Muscle of back (tissue), 11 donors: ENCODE results near the gene ABTB2. TPM values are rescaled to one million over a fixed set of nuclear protein-coding genes. Genes with fewer than 3 reads are reported as not detected.

Experiments
- DNase-seq, 3 donors: peaks; one replicate each; pipeline versions ENCODE4 v3.0.0 to v3.0.0-alpha.2; 2013
- polyA plus RNA-seq, 10 donors: library from polyadenylated mRNA; unstranded; fragments of 120-200 nt; gene quantifications; one replicate each; pipeline ENCODE4 v1.2.1, GENCODE V29; 2013; ENCODE audit not compliant: insufficient read length in 10 of 10

ABTB2 gene
- polyA plus RNA-seq, 10 donors, result 4.1 to 8.5 (median 6.3) TPM

DNA sequence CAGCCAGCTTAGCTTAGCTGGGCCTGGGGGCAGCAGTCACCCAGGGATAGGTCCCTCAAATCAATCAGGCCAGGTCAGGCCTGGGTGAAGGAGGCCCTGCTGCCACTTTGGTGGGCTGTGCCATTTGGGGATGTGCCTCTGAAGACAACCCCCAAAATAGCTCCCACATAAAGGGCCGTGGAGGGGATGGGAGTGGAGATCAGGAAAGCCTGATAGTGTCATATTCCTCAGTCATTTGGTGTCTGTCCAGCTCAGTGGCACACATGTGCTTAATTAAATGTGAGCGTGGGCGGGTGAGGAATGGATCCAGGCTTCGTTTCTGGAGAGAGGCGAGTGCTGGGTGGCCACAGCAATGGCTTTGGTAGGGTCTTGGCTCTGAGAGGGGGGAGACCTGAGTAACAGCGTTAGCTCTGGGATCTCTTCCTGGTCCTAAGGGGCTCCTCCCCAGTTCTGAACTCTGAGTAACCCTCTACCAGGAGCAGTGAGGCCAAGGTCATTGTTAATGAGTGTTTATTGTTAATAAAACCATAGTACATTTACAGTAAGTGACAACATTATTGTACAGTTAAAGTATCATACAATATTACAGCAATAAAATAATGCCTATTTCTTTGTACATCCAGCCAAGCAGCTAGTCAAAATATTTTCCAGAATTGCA, 207.2 kb downstream of the ABTB2 start:
- peak in 1 of 3 donors; percentile 20 for DNase-seq

DNA sequence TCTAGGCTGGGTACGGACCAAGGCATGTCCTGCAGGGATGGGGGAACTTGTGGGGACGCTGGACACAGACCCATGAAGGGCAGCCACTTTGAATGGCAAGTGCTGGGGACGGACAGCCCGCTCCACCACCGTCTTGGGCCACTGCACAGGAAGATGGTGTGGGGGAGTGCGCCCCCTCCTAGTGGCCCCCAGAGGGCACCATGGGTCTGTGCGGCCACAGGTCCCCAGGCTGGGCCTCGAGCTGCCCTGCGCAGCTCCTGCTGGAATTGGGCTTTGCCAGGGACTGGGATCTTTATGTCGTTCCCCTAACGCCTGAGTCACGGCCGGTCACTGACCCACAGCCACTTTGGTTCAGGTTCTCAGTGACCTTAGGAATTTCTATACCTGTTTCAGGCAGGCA, 208.0 kb downstream of the ABTB2 start:
- no peak for DNase-seq

DNA sequence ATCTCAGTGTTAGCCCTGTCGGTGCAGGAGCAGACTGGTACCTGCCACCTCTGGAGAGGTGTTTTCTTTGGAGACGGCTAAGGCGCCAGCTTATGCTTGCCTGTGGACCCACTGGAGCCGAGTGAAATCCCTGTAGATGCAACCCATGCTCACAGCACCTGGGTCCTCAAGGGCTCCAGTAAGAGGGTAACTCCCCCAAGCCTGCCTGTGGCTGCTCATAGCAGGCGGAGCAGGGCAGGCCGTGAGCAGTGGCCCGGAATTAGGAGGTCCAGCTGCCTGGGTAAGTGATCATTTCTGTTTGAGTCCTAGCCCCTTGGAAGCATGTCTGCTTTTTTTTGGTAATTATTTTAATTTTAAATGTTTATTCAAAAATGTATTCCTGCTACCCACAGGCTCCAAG, 208.5 kb downstream of the ABTB2 start:
- no peak for DNase-seq

DNA sequence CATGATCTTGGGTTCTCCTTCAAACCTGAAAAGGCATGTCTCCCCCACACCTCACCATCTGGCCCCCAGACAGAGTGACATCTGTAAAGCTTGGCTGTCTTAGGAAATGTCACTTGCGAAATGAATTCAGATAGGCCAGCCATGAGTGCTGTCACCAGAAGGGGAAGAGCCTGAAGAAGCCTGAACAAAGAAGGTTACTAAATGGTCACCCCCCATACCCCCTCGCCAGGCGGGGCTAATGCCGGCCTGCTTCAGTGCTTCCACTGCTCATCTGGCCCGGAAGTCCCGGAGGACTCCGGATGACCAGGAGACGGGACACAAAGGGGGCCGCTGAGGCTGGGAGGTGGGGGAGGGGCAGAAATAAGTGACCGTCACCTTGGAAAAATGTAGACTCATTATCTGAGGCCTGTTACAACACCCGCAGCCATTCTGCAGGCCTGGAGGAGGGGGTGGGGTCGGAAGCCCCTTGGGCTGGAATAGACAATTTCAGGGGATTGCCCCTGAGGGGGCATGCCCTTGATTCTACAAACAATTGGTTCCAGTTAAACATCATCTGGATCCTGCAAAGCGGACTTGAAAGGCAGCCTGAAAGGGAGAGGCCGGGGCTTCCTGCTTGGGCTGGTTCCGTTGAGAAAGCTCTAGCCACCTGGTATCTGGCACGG, 209.2 kb downstream of the ABTB2 start:
- DNase-seq, result no peak

DNA sequence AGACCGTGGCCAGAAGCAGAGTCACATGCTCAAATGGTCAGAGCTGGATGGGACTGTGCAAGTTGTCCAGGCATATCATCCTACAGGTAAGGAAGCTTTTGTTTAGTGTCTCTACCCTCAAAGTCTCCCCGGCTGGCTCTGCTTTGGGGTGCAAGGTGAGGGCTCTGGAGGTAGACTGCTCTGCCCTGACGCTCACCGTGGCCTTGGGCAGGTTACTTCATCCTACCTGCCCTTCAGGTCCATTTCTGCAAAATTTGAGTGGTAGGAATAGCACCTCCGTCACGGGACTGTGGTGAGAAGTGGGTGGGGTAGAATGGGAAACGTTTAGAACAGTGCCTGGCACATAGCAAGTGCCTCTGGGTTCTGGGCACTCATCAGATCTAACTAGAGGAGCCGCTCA, 210.2 kb downstream of the ABTB2 start:
- no peak for DNase-seq

DNA sequence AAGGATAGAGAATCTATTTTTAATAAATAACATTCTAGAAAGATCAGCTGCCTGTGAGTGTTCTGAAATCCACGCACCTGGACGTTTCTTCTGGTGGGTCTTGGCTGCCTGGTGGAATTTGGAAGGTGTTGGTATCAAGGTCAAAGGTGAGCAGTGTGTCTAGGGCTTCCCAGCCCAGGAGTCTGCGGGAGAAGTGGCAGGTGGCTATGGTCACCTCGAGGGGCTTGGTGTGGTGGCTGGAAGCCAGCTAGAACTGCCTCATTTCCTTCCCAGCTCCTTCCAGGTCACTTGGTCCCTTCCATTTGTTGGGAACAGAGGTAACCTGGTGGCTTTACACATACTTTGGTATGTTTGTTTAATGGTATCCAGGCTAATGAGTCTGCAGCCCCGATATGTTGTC, 210.9 kb downstream of the ABTB2 start:
- DNase-seq, result no peak

DNA sequence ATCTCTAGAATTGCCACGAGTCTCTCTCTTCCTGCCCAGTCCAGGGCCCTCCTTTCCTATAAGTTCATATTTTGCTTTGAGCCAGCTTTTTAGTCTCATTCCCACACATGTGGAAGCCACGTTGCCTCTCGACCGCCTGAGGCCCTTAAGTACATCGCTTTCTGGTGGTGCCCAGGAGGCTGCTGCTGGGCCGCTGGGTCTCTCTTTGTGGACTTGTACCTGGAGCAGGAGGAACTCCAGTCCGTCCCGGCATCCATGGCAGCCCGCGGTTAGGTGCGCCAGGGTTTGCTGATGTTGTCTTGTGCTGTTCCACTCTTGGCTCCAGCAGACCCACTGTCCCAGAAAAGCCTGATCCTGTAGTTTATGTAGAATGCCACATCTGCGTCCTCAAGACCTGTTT, 211.4 kb downstream of the ABTB2 start:
- DNase-seq, result no peak

DNA sequence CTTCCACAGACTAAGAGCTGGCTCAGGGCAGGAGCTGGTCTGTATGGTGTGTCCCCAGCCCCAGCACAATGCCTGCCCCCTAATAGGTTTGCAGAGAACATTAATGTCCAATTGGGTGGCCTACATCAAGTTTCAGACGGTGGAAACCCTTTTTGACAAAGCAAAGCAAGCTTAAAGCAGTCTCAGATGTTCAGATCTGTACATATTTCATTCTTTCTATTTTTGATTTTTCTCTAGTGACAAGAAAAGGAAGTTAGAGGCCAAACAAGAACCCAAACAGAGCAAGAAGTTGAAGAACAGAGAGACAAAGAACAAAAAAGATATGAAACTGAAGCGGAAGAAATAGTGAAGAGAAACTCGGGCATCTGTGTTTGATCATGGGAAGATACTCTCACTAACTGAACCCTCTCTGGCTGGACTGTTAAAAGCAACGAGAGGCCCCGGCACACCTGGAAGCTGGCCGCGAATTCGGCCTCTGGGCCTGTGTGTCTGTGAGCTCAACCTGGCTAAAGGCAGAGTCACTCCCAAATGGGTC, 211.9 kb downstream of the ABTB2 start:
- DNase-seq, result no peak

DNA sequence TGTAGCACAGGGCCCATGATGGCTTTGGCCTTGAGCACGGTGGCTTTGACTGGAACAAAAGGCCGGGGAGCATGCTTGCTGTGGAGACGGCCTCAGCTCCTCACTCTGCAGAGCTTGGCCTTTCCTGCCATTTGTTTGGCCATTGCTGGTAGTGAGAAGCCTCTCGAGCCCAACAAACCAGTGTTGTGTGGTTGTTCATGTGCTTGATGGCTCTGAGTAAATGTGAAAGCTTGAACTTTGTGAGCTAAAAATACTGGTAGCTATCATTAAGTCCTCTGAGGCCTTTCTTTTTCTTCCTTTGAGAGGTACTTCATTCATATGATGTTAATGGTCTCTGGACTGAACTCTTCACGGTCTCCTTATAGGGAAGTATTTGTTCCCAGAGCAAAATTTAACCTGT, 212.7 kb downstream of the ABTB2 start:
- DNase-seq, result no peak

DNA sequence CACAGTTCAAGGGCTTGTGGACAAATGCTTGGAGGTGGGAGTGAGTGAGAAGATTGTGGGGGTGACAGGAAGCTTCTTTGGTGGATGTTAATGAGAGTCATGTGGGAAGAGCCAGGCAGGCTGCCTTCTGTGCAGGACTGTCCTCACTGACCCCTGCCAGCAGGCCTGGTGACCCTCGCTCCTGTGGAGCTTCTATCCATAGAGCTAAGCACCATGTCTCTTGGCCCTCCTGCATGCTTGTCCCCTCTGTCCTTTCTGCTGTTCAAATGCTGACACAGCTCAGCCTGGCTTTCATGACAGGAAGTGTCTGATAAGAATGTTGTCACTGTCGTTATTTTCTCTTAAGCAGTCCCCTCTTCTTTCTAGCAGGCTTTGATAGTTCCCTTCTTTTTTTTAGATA, 214.8 kb downstream of the ABTB2 start:
- no peak for DNase-seq

DNA sequence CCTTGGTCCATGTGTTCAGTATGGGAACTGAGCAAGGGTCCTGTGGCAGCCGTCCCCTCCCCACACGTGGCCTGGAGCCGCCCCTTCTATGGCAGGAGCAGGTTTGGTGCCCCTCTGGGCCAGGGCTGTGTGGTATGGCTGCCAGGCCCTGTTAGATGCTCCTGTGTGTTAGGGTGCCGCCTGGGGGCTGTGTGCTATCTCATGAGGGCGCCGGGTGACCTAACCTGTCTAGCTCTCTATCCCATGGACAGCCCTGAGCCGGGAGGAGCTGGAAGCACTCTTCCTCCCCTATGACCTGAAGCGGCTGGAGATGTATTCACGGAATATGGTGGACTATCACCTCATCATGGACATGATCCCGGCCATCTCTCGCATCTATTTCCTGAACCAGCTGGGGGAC, 217.7 kb downstream of the ABTB2 start:
- DNase-seq, result no peak

DNA sequence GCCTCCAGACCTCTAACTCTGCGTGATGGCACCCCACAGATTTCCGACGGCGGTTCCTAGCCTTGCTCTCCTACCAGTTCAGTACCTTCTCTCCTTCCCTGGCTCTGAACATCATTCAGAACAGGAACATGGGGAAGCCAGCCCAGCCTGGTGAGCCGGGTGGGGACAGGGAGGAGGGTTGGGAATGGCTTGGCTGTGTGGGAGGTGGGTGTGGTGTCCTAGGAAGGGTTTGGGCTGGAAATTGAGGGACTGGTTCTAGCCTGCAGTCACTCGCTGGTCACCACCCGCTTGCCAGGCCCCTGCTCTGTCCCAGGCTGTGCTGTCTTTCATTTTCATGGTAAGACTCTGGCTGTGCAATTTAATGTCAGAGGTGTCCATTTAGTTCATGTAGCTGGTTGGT, 218.5 kb downstream of the ABTB2 start:
- DNase-seq, result no peak

DNA sequence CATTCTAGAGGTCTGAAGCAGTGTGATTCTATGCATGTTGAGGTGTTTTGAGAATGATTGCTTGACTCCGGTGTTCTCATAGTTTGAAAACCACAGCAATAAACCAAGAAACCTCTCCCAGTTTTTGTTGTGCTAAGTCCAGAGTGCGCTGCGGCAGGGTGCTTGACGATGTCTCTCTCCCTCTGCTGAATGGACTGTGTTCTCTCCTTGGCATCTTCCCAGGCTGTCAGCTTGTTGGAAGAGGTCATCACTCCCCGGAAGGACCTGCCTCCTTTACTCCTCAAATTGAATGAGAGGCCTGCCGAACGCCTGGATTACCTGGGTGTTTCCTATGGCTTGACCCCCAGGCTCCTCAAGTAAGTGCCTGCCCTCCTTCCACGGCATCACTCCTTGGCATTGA, 221.4 kb downstream of the ABTB2 start:
- no peak for DNase-seq

DNA sequence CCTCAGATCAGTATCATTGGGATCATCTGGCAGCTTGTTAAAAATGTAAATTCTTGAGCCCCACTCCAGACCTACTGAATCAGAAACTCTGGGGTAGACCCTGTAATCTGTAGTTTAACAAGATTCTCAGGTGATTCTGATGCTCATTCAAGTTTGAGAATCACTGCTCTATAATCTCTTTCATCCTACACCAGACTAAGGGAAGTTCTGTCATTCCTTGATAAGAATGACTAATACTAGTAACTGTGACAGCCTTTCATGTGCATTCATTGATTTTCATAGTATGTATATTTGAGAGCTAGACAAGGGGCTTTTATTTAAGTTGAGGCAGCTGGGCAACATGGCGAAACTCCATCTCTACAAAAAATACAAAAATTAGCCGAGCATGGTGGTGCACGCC, 222.4 kb downstream of the ABTB2 start:
- DNase-seq, result no peak

DNA sequence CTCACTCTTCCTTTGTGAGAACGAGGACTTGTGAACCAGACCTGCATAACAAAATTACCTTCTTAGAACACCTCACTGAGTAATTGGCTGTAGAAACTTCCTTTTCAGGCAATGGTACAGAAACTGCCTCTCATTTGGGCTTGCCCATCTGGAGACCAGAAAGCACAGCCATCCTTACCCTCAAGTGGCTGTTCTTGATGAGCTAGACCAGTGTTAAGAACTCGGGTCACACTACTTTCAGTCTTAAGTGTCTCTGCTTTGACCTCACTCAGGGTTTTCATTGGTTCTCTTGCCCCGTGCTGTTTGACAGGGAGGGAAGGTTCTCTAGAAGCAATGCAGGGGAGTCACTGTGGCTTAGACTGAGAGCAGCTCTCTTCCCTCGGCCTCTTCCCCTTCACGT, 223.0 kb downstream of the ABTB2 start:
- no peak for DNase-seq

DNA sequence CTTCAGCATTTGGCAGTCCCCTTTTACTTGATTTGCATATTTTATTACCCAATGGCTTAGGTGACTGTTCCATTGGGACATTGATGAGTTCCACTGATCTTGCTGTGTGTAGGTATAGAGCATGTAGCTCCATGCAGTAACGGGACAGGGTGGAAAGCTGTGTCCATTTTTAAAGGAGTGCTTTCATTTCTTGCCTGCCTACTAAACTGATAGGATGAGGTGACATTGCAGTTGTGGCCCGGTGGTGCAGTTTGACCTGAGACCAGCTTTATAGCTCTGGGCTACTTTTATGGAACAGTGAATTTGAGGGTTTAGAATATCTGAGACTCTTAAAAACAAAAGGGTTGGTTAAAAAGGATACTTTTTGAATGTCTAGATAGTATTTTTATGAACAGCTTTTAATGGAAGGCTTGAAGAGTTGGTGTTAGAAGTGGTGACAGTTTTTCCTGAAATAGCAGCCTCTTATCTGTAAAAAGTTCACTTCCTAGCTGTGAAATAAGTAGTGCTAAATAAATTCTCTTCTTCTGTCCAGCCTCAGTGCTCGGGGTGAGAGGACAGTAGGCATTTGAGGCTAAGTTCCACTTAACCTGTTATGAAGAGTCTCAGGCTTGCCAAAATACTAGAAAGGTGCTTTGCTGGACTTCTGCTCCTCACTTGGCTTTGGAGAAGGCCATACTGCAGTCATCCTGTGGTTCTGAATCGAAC, 225.4 kb downstream of the ABTB2 start:
- DNase-seq, result no peak

DNA sequence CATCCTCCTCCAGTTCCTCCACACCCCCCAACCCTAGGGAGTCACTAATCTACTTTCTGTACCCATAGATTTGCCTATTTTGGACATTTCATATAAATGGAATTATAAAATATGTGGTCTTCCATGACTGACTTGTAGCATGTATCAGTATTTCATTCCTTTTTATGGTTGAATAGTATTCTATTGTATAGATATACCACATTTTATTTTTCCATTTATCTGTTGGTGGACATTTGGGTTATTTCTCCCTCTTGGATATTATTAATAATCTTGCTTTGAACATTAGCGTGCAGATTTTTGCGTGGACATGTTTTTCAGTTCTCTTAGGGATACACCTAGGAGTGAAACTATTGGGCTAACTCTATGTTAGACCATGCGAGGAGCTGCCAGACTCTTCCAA, 229.0 kb downstream of the ABTB2 start:
- no peak for DNase-seq

DNA sequence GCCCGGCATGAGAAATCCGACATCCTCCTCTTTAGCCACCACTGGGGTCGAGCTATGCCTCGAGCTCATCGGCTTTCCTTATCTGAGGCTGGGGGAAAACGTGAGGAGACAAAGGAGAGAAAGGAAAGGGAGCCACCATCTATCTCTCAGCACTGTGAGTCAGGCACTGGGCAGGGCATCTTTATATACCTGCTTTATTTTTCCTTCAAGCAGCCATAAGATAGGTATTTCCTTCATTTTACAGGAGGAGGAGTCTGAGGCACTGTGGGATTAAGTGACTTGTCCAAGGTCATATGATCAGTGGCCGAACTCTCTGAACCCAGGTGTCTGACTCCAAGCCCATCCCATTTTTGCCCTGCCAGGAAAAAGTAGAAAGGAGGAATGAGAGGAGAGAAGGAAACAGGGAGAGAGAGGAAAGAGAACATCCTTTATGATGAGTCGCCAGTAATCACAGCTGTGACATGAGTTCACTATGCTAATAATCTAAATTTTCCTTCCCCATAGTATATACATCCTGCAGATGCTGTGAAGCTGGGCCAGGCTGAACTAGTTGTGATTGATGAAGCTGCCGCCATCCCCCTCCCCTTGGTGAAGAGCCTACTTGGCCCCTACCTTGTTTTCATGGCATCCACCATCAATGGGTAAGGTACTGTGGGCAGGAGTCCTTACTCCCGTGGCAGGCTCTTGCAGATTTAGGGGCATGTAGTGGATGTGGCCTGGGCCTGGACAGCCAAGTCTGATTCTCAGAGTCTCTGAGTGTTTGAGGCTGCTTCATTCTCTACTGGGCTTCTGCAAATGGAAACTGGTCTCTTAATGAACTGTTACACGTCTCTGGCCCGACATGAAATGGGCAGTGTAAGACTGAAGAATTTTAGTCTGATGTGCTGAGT, 230.6 kb downstream of the ABTB2 start:
- no peak for DNase-seq

DNA sequence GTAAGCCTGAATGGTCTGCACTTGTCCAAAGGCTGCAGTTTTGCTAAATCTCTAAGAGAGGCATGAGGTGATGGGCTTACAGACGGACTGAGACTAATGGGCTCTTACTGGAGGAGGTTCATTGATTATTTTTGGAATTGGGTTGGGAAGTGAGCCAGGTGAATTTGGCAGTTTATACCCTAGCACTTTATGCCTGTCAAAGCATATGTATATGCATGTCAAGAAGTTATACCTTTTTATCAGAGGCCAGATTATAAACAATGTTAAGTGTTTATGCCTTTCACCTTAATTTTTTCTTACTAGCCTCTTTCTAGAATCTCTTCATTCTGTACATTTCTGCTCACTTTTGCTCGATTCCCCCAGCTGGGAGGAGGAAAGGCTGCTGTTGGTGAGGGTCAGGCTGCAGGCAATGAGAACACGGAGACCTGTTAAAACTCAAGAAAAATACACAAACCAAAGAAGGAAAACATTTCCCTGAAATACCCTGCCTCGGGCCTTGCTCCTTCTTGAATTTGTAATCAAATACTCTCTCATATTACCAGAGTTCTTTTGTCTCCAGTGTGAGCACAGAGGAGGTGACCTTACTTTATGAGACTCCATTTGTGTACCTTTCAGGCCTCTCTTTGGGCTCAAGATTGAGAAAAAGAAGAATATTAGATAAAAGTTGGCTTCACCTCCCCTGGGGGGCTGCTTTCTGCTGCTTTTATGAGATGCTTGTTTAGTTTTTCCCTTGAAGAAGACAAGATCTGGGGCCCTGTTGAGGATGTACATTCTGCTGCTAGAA, 232.7 kb downstream of the ABTB2 start:
- DNase-seq, result no peak

DNA sequence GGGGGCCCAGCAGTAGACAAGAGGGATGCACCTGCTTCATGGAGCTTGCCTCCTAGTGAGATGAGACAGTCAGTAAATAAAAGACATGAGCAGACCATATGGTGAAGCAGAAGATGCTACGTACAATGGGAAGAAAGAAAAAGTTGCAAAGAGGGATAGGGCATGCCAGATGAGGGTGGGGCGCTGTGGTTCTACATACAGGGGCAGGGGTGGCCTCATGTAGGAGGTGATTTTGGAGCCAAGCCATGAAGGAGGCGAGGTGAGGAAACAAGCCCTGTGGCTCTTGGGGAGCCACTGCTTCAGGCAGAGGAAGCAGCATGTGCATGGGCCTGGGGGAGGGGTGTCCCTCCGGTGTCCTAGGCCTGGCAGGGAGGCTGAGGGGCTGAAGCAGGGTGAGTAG, 237.2 kb downstream of the ABTB2 start:
- DNase-seq, result no peak

DNA sequence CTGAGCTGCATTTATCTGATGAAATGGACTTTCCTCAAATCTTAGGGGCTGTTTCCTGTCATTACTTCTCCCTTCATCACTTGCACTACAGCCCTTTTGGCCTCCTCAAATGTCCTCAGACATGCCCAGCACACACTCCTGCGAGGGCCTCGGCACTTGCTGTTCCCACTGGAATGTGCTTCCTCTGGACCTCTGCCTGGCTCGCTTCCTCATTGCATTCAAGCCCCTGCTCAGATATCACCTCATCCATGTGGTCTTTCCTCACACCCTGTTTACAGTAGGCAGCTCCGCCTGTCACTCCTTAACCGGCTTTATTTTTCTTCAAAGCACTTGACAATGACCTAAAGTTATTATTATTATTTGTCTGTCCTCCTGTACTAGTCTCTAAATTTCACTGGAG, 243.3 kb downstream of the ABTB2 start:
- DNase-seq, result no peak
